Tibial nerve (tissue), 4 donors: ENCODE results near the gene ZFTA. TPM values are rescaled to one million over a fixed set of nuclear protein-coding genes. Genes with fewer than 3 reads are reported as not detected.
A peak's percentile ranks its signal among the peaks of the same experiment; 100 is the strongest.

Experiments used
- DNase-seq, 2 donors: peaks; one replicate each; pipeline ENCODE4 v3.0.0-alpha.2; 2019; ENCODE audit warnings: low spot score in 2 of 2
- H3K27ac ChIP-seq, 4 donors: fragments of 200-600 bp; sonication (generic) in 3 of 4; one replicate each; pipeline ENCODE4 v1.5.1; 2017 to 2019; ENCODE audit warnings: mild to moderate bottlenecking in 1 of 4
- H3K27me3 ChIP-seq, 2 donors: fragments of 200-600 bp; sonication (generic) in 1 of 2; one replicate each; pipeline versions ENCODE4 v1.5.1 to v1.6.0; 2017 to 2019
- H3K36me3 ChIP-seq, 3 donors: fragments of 200-600 bp; sonication (generic); one replicate each; pipeline ENCODE4 v1.5.1; 2018 to 2019
- H3K4me1 ChIP-seq, 4 donors: fragments of 200-600 bp; sonication (generic) in 3 of 4; one replicate each; pipeline ENCODE4 v1.5.1; 2017 to 2019
- H3K4me3 ChIP-seq, 4 donors: fragments of 200-600 bp; sonication (generic) in 3 of 4; one replicate each; pipeline ENCODE4 v1.5.1; 2017 to 2019; ENCODE audit warnings: mild to moderate bottlenecking in 1 of 4, moderate library complexity in 1 of 4
- H3K9me3 ChIP-seq, 4 donors: fragments of 200-600 bp; sonication (generic) in 3 of 4; one replicate each; pipeline ENCODE4 v1.5.1; 2017 to 2019
- EP300 ChIP-seq, 2 donors: sonication (generic); formaldehyde crosslinking; IDR thresholded peaks; one replicate each; pipeline ENCODE4 v1.6.1; 2017; ENCODE audit warnings: antibody characterized with exemption in 2 of 2, mild to moderate bottlenecking in 1 of 2
- POLR2A ChIP-seq, 2 donors: fragments of 450-650 bp; IDR thresholded peaks; one replicate each; pipeline ENCODE4 v1.6.1; 2017; ENCODE audit warnings: antibody characterized with exemption in 2 of 2, mild to moderate bottlenecking in 2 of 2, moderate library complexity in 2 of 2
- WGBS, 2 donors: methylation state at CpG; one replicate each; pipeline ENCODE4 v1.1.5; 2018; 5-methylcytosine and 5-hydroxymethylcytosine counted together
- total RNA-seq, 4 donors: library from RNA; depleted of rRNA; stranded (reverse); fragments of >200 nt; gene quantifications; one replicate each; pipeline ENCODE4 v1.1.0, GENCODE V29; 2016
- TF ChIP-seq, protein P1 (sequence below), 5 experiments: fragments of 200-600 bp in 3 of 5; fragments of 450-650 bp in 2 of 5; sonication (generic) in 3 of 5; IDR thresholded peaks; one replicate each; pipeline ENCODE4 v1.5.1; 2016 to 2019; ENCODE audit warnings: antibody characterized with exemption in 5 of 5, mild to moderate bottlenecking in 3 of 5, moderate library complexity in 2 of 5

ZFTA gene
- total RNA-seq, 4 donors from 2014 or later: 19.4 to 25.1 (median 23.8) TPM

DNA sequence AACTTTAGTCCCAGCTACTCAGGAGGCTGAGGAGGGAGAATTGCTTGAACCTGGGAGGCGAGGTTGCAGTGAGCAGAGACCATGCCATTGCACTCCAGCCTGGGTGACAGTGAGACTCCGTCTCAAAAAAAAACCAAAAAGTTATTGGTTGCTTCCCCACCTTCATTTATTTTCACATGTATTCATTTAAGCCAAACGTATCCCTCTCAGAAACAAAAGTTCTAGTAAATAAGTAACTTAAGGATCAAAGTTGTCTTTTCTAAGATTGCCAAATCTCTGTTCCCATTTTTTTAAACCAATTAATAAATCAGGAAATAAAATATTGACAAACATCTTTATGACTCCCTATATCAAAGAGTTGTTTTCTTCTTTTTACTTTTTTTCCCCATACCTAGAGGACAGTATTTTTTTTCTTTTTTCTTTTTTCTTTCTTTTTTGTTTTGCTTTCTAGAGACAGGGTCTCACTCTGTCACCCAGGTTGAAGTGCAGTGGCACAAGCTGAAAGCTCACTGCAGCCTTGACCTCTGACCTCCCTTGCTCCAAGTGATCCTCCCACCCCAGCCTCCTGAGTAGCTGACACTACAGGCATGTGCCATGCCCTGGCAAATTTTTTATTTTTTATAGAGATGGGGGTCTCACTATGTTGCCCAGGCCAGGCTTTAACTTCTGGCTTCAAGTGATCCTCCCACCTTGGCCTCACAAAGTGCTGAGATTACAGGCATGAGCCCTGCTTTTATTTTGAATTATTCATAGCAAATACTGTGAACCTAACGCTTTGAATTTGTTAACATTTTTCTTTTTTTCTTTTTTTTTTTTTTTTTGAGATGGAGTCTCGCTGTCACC is 11.4 kb downstream of the ZFTA start:
- Histone ChIP-seq H3K36me3 (peaks cover 0 to 51% (median 0%) of the 10 kb centered on the region in 3 donors), H3K9me3 (no peaks in the 10 kb centered on the region), H3K4me3 (no peak overlapping the region), H3K27ac (no peak overlapping the region), H3K27me3 (no peaks in the 10 kb centered on the region), H3K4me1 (peaks cover 0 to 6% (median 1%) of the 10 kb centered on the region in 4 donors)
- 86 to 89% methylated on average over 5 of the region's 5 CpGs for WGBS, 2 donors
- no peak for TF ChIP-seq POLR2A (IDR thresholded peaks at IDR 0.05)
- no peak for DNase-seq

DNA sequence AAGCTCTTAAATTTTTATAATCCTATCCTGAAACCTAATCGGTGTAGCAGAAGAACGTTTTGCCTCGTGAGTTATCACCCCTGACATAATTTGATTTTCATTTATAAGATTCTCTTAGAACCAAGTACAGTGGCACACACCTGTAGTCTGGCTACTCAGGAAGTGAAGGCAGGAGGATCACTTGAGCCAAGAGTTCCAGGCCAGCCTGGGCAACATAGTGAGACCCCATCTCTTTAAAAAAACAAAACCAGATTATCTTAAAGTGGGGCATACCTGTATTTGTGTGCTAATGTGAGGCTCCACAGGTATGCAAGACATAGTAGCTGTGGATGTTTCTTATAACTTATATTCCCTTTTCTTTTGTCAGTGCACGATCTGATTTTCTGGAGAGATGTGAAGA is 19.0 kb downstream of the ZFTA start:
- Histone ChIP-seq H3K36me3 (peaks cover 0 to 44% (median 5%) of the 10 kb centered on the region in 3 donors), H3K27ac (no peak overlapping the region), H3K4me3 (no peak overlapping the region), H3K27me3 (no peaks in the 10 kb centered on the region), H3K9me3 (no peaks in the 10 kb centered on the region), H3K4me1 (no peaks in the 10 kb centered on the region)
- DNase-seq: no peak
- 93 to 94% methylated on average over 4 of the region's 4 CpGs for WGBS, 2 donors
- TF ChIP-seq POLR2A (IDR thresholded peaks at IDR 0.05) (no peak), EP300 (IDR thresholded peaks at IDR 0.05) (no peak)
- TF ChIP-seq, protein P1, sequence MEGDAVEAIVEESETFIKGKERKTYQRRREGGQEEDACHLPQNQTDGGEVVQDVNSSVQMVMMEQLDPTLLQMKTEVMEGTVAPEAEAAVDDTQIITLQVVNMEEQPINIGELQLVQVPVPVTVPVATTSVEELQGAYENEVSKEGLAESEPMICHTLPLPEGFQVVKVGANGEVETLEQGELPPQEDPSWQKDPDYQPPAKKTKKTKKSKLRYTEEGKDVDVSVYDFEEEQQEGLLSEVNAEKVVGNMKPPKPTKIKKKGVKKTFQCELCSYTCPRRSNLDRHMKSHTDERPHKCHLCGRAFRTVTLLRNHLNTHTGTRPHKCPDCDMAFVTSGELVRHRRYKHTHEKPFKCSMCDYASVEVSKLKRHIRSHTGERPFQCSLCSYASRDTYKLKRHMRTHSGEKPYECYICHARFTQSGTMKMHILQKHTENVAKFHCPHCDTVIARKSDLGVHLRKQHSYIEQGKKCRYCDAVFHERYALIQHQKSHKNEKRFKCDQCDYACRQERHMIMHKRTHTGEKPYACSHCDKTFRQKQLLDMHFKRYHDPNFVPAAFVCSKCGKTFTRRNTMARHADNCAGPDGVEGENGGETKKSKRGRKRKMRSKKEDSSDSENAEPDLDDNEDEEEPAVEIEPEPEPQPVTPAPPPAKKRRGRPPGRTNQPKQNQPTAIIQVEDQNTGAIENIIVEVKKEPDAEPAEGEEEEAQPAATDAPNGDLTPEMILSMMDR (IDR thresholded peaks at IDR 0.05): no peak

DNA sequence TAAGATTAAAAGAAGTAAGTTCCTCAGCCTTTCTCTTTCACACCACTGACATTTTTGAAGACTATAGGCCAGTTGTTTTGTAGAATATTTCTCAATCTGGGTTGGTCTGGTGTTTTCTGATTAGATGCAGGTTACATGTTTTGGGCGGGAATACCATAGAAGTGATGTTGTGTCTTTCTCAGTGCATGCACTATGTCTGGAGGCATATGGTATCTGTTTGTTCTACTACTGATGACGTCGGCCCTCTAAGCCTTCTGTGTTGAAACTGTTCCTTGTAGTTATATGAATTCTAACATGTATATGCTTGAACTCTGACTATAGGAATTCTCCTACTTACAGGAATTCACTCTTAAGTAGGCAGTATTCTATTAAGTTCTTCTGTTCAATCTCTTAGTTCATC is 21.6 kb downstream of the ZFTA start:
- Histone ChIP-seq H3K4me3 (no peak overlapping the region), H3K4me1 (no peaks in the 10 kb centered on the region), H3K27me3 (no peaks in the 10 kb centered on the region), H3K36me3 (peaks cover 0 to 26% (median 5%) of the 10 kb centered on the region in 3 donors), H3K9me3 (no peaks in the 10 kb centered on the region), H3K27ac (no peak overlapping the region)
- DNase-seq: no peak
- 67 to 82% methylated on average over 3 of the region's 3 CpGs for WGBS, 2 donors
- TF ChIP-seq, protein P1 (IDR thresholded peaks at IDR 0.05): no peak
- TF ChIP-seq EP300 (IDR thresholded peaks at IDR 0.05) (no peak), POLR2A (IDR thresholded peaks at IDR 0.05) (no peak)

GRCh38 chr11:63745304-63746170 is 23.0 kb downstream of the ZFTA start:
- no peak overlapping the region for H3K4me3 ChIP-seq
- DNase-seq: no peak
- H3K27me3 ChIP-seq: no peaks in the 10 kb centered on the region
- no peak for TF ChIP-seq POLR2A (IDR thresholded peaks at IDR 0.05)
- TF ChIP-seq, protein P1 (IDR thresholded peaks at IDR 0.05): peak in 2 of 5 experiments; percentile 18 to 21
- no peak for TF ChIP-seq EP300 (IDR thresholded peaks at IDR 0.05)
- H3K27ac ChIP-seq: no peak overlapping the region
- H3K4me1 ChIP-seq: no peaks in the 10 kb centered on the region
- WGBS, 2 donors: 69 to 75% methylated on average over 13 of the region's 13 CpGs
- H3K9me3 ChIP-seq: no peaks in the 10 kb centered on the region
- peaks cover 0 to 11% (median 0%) of the 10 kb centered on the region in 3 donors for H3K36me3 ChIP-seq

GRCh38 chr11:63738720-63739360 is 29.7 kb downstream of the ZFTA start:
- Histone ChIP-seq H3K27me3 (no peaks in the 10 kb centered on the region), H3K27ac (peak overlapping the region in 2 of 4 donors; percentile 22 to 39), H3K4me3 (no peak overlapping the region), H3K9me3 (no peaks in the 10 kb centered on the region), H3K36me3 (no peaks in the 10 kb centered on the region), H3K4me1 (peaks cover 0 to 17% (median 0%) of the 10 kb centered on the region in 4 donors)
- TF ChIP-seq, protein P1 (IDR thresholded peaks at IDR 0.05): peak; percentile 66 to 98 (median 95)
- no peak for TF ChIP-seq POLR2A (IDR thresholded peaks at IDR 0.05)
- DNase-seq: peak; percentile 87 to 99
- 17 to 19% methylated on average over 8 of the region's 8 CpGs for WGBS, 2 donors
